ENCODE measurements around the gene MARK3.

The MARK3 gene

GRCh38 chr14:103517174-103517566 is 132.0 kb downstream of the MARK3 start:
- H3K4me3 ChIP-seq (replicated peaks; ENCODE audit: low read depth, low read length): no peak overlapping the region
- no peak for DNase-seq (ENCODE audit: low read depth)
- no peak for TF ChIP-seq CTCF (IDR thresholded peaks at IDR 0.05; ENCODE audit: low read length, missing control alignments)

- H3K4me3 ChIP-seq (replicated peaks; ENCODE audit: low read depth, low read length): no peak overlapping the region
- no peak for DNase-seq (ENCODE audit: low read depth)
- no peak for TF ChIP-seq CTCF (IDR thresholded peaks at IDR 0.05; ENCODE audit: low read length, missing control alignments)
These were observed 132.7 kb downstream of the MARK3 start for GRCh38 chr14:103517721-103518421.

DNA sequence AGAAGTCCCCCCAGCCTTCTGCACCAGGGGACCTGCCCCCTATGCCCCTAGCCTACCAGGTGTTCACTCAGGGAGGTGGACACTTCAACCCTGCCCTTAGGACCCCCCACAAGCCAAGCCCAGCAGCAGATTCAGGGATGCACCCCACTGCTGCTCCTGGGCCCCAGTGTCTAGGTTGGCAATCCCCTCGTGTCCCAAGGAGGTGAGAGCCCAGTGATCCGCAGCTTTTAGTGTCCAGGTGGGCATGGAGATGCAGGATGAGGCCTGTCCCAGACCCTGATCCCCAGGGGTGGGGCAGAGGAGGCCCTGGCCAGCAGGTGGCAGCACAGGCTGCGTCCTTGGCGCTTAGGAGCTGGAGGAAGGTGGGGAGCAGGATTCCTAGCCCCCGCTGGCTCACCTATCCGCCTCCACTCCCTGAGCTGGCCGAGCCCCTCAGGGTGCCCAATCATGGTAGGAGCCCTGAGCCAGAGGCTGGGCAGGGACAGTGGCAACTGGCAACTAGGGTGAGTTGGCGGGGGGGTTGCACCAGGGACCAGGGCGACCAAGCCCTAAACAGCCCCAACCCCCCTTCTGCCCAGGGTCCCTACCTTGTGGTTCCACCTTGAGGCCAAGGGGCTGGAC is 133.3 kb downstream of the MARK3 start:
- DNase-seq (ENCODE audit: low read depth): peak; percentile 48
- peak; percentile 89 for TF ChIP-seq CTCF (IDR thresholded peaks at IDR 0.05; ENCODE audit: low read length, missing control alignments)
- H3K4me3 ChIP-seq (replicated peaks; ENCODE audit: low read depth, low read length): no peak overlapping the region

DNA sequence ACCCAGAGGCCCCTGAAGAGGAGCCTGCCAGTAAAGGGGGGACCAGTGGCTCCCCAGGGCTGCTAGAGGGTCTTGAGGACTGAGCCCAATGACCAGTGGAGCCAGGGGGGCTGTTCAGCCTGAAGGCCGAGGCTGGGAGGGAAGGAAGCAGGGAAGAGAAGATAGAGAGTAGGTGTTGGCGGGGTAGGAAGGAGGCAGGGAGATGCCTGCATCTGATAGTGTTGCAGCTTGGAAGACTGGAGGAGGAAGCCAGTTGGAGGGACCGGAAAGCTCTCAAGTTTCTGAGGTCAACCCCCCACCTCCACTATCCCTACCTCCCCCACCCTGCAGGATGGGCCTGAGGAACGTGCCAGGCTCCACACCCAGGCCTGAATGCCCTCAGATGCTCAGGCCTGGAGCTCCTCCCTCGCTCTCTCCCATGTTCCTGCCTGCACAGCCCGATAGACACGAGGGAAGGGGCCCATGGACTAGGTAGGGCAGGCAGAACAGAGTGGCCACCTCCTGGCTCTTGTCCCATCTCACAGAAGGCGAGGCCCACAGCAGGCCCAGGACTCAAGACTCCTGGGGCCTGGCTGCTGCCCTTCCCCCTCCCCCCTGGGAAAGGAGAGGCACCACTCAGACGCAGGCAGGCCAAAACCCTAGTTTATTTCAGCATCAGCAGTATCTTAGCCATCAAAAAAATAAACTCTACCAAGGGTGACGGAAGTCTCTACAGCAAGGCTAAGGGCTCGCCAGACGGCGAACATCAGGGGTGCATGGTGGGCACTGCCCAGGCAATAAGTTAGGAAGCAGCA is 134.0 kb downstream of the MARK3 start:
- no peak overlapping the region for H3K4me3 ChIP-seq (replicated peaks; ENCODE audit: low read depth, low read length)
- DNase-seq (ENCODE audit: low read depth): peak; percentile 33
- TF ChIP-seq CTCF (IDR thresholded peaks at IDR 0.05; ENCODE audit: low read length, missing control alignments): no peak

- TF ChIP-seq CTCF (IDR thresholded peaks at IDR 0.05; ENCODE audit: low read length, missing control alignments): no peak
- no peak for DNase-seq (ENCODE audit: low read depth)
- no peak overlapping the region for H3K4me3 ChIP-seq (replicated peaks; ENCODE audit: low read depth, low read length)
These were observed 134.6 kb downstream of the MARK3 start for GRCh38 chr14:103519837-103520212.

DNA sequence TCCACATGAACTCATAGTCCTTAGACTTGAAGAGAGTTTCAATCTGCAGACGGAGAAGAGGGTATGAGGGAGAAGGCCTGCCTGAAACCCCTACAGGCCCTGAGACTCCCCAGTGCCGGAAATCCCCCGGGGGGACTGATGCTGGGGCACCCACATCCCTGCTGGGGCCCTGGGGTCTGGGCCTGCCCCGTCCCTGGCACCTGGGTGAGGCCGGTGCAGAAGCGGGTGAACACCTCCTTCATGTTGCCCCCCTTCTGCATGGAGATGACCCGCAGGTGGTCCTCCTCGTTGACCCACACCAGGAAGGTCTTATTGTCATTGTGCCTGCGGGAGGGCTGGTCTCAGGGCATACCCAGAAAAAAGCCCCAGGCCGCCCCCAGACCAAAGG is 135.0 kb downstream of the MARK3 start:
- H3K4me3 ChIP-seq (replicated peaks; ENCODE audit: low read depth, low read length): no peak overlapping the region
- TF ChIP-seq CTCF (IDR thresholded peaks at IDR 0.05; ENCODE audit: low read length, missing control alignments): no peak
- DNase-seq (ENCODE audit: low read depth): no peak
